Astrocyte (in vitro differentiated cells and primary cell): ENCODE results near the gene PDPK1.

Experiments used
- EZH2 ChIP-seq: IDR thresholded peaks from 2 replicates; pipeline ENCODE4 v1.6.1; 2012; ENCODE audit warnings: mild to moderate bottlenecking, low read length, inconsistent platforms; ENCODE audit not compliant: insufficient read depth
- TF ChIP-seq, protein P1 (sequence below): IDR thresholded peaks from 2 replicates; pipeline ENCODE4 v1.5.1; 2011; ENCODE audit warnings: low read depth, mild to moderate bottlenecking, inconsistent platforms, low read length, moderate library complexity; ENCODE audit not compliant: insufficient read depth

DNA sequence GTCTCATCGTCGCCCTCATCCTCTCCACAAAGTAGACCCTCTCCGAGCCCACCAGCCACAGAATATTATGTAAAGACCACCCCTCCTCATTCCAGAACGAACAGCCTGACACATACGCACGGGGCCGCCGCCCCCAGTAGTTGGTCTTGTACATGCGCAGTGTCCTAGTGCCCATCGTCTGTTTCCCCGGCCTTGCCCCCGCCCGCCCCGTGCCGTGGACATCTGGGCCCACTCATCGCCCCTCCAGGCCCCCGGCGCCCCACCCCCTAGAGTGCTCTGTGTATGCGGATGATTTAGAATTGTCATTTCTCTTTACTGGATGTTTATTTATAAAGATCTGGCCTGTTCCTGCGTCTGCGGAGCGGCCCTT, 18.1 kb upstream of the PDPK1 start:
- TF ChIP-seq, protein P1, sequence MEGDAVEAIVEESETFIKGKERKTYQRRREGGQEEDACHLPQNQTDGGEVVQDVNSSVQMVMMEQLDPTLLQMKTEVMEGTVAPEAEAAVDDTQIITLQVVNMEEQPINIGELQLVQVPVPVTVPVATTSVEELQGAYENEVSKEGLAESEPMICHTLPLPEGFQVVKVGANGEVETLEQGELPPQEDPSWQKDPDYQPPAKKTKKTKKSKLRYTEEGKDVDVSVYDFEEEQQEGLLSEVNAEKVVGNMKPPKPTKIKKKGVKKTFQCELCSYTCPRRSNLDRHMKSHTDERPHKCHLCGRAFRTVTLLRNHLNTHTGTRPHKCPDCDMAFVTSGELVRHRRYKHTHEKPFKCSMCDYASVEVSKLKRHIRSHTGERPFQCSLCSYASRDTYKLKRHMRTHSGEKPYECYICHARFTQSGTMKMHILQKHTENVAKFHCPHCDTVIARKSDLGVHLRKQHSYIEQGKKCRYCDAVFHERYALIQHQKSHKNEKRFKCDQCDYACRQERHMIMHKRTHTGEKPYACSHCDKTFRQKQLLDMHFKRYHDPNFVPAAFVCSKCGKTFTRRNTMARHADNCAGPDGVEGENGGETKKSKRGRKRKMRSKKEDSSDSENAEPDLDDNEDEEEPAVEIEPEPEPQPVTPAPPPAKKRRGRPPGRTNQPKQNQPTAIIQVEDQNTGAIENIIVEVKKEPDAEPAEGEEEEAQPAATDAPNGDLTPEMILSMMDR: no peak
- TF ChIP-seq EZH2: no peak
